ENCODE data around the gene PLEKHG4. TPM values are rescaled to one million over a fixed set of nuclear protein-coding genes. Genes with fewer than 3 reads are reported as not detected.

Gene PLEKHG4
- total RNA-seq, 4 donors from 2014 or later = 6.8 to 45.3 (median 17.1) TPM

DNA sequence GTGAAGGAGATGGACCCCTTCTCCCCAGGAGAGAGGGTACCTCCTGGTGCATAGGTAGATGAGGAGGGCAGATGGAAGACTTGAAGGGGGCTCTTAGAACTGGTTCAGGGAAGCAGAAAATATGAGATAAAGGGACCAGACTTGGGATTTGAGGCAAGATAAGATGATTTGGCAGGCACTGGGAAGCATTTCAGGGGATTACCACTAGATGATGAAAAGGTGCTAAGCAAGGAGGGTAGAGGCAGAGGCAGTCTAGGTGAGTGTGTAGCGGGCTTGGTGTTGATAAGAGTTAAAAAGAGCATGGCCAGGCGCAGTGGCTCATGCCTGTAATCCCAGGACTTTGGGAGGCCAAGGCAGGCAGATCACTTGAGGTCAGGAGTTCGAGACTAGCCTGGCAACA is 16.1 kb upstream of the PLEKHG4 start:
- H3K4me1 ChIP-seq = no peaks in the 10 kb centered on the region
- H3K9me3 ChIP-seq = no peaks in the 10 kb centered on the region
- no peak for DNase-seq
- intact Hi-C loops (cut with DNase I; ENCODE audit: low total_unique reads) = no loop called here
- TF ChIP-seq, protein P1, sequence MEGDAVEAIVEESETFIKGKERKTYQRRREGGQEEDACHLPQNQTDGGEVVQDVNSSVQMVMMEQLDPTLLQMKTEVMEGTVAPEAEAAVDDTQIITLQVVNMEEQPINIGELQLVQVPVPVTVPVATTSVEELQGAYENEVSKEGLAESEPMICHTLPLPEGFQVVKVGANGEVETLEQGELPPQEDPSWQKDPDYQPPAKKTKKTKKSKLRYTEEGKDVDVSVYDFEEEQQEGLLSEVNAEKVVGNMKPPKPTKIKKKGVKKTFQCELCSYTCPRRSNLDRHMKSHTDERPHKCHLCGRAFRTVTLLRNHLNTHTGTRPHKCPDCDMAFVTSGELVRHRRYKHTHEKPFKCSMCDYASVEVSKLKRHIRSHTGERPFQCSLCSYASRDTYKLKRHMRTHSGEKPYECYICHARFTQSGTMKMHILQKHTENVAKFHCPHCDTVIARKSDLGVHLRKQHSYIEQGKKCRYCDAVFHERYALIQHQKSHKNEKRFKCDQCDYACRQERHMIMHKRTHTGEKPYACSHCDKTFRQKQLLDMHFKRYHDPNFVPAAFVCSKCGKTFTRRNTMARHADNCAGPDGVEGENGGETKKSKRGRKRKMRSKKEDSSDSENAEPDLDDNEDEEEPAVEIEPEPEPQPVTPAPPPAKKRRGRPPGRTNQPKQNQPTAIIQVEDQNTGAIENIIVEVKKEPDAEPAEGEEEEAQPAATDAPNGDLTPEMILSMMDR (IDR thresholded peaks at IDR 0.05) = no peak
- no peak for TF ChIP-seq POLR2A (IDR thresholded peaks at IDR 0.05)
- H3K36me3 ChIP-seq = no peaks in the 10 kb centered on the region
- H3K4me3 ChIP-seq = no peak overlapping the region
- H3K27ac ChIP-seq = no peak overlapping the region
- no peaks in the 10 kb centered on the region for H3K27me3 ChIP-seq

DNA sequence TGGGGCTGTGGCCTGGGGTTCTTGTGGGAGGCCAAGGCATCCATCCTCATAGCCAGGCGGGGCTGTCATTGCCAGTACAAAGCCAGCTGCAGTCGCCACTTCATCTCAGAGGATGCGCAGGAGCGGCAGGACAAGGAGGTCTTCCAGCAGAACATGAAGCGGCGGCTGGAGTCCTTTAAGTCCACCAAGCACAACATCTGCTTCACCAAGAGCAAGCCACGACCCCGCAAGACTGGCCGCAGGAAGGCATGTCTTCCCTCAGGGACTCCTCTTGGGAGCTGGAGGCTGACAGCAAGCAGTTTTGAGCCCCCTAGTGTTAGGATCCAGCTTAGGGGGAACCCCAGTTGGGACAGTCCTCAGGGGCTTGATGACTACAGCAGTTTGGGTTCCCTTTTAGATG is 15.1 kb upstream of the PLEKHG4 start:
- DNase-seq = no peak
- Histone ChIP-seq H3K27ac (no peak overlapping the region), H3K27me3 (no peaks in the 10 kb centered on the region), H3K9me3 (no peaks in the 10 kb centered on the region), H3K36me3 (no peaks in the 10 kb centered on the region), H3K4me3 (no peak overlapping the region), H3K4me1 (no peaks in the 10 kb centered on the region)
- TF ChIP-seq, protein P1 (IDR thresholded peaks at IDR 0.05) = no peak
- TF ChIP-seq POLR2A (IDR thresholded peaks at IDR 0.05) = no peak
- intact Hi-C loops (cut with DNase I; ENCODE audit: low total_unique reads) = no loop called here

DNA sequence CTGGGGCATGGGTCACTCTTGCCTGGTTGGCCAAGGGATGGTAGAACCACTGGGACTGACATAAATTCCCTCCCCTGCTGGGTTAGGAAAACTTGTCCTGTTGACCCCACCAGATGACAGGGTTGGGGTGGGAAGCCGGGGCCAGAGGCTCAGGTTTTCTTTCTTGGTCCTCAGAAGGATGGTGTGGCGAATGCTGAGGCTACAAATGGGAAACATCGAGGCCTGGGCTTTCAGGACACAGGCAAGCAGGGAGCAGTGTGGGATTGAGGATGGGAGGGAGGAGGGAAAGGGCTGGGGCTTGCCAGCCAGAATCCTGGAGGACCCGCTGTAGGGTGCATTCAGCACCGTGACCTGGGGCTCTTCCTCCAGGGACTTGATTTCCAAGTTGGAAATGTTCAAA is 14.5 kb upstream of the PLEKHG4 start:
- DNase-seq = no peak
- intact Hi-C loops (cut with DNase I; ENCODE audit: low total_unique reads) = no loop called here

DNA sequence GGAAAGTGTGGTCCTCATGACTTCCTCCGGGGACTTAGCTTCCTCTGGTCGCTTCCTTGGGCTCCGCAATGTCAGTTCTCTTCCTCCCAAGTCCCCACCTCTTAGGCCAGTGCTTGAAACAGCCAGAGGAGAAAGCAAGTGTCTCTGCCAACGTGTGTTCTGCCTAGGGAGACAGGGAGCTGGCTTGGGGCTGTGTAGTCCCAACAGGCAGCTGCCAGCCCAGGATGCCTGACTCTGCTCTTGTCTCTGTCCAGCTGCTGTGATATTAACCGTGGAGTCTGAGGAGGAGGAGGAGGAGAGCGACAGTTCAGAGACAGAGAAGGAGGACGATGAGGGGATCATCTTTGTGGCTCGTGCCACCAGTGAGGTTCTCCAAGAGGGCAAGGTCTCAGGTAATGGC is 13.5 kb upstream of the PLEKHG4 start:
- no peak overlapping the region for H3K4me3 ChIP-seq
- H3K9me3 ChIP-seq = no peaks in the 10 kb centered on the region
- H3K27ac ChIP-seq = no peak overlapping the region
- no peak for DNase-seq
- intact Hi-C loops (cut with DNase I; ENCODE audit: low total_unique reads) = no loop called here
- TF ChIP-seq, protein P1 (IDR thresholded peaks at IDR 0.05) = no peak
- no peak for TF ChIP-seq POLR2A (IDR thresholded peaks at IDR 0.05)
- no peaks in the 10 kb centered on the region for H3K4me1 ChIP-seq
- H3K36me3 ChIP-seq = no peaks in the 10 kb centered on the region
- no peaks in the 10 kb centered on the region for H3K27me3 ChIP-seq

More for the DNA sequence above, 14.5 kb upstream of the PLEKHG4 start:
- no peak for TF ChIP-seq POLR2A (IDR thresholded peaks at IDR 0.05)
- TF ChIP-seq, protein P1 (IDR thresholded peaks at IDR 0.05) = no peak
- Histone ChIP-seq H3K36me3 (no peaks in the 10 kb centered on the region), H3K9me3 (no peaks in the 10 kb centered on the region), H3K27ac (no peak overlapping the region), H3K4me1 (no peaks in the 10 kb centered on the region), H3K27me3 (no peaks in the 10 kb centered on the region), H3K4me3 (no peak overlapping the region)

DNA sequence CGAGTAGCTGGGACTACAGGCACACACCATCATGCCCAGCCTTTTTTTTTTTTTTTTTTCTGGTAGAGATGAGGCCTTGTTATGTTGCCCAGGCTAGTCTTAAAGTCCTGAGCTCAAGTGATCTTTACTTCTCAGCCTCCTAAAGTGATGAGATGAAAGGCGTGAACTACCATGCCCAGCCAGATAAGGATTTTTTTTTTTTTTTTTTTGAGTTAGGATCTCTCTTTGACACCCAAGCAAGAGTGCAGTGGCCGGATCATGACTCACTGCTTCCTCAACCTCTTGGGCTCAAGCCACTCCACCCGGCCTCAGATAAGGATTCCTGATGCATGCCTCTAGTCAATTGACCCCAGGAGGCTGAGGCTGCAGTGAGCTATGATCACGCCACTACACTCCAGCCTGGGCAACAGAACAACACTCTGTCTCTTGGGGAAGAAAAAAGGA is 11.2 kb upstream of the PLEKHG4 start:
- TF ChIP-seq POLR2A (IDR thresholded peaks at IDR 0.05) = no peak
- TF ChIP-seq, protein P1 (IDR thresholded peaks at IDR 0.05) = no peak

More for the DNA sequence above, 11.2 kb upstream of the PLEKHG4 start:
- Histone ChIP-seq H3K36me3 (no peaks in the 10 kb centered on the region), H3K27ac (no peak overlapping the region), H3K4me3 (no peak overlapping the region), H3K9me3 (no peaks in the 10 kb centered on the region), H3K27me3 (no peaks in the 10 kb centered on the region), H3K4me1 (no peaks in the 10 kb centered on the region)
- no peak for DNase-seq
- intact Hi-C loops (cut with DNase I; ENCODE audit: low total_unique reads) = no loop called here

All from uterus (tissue), 4 donors.